GM19463 (cell line): ENCODE results near the gene CDKN2C.

ENCODE experiments used
- ATAC-seq: cut with Tn5 transposase; IDR thresholded peaks from one replicate; pipeline ENCODE4 v1.9.1; 2021; ENCODE audit warnings: mild to moderate bottlenecking, moderate library complexity; ENCODE audit not compliant: unreplicated experiment

Gene CDKN2C

DNA sequence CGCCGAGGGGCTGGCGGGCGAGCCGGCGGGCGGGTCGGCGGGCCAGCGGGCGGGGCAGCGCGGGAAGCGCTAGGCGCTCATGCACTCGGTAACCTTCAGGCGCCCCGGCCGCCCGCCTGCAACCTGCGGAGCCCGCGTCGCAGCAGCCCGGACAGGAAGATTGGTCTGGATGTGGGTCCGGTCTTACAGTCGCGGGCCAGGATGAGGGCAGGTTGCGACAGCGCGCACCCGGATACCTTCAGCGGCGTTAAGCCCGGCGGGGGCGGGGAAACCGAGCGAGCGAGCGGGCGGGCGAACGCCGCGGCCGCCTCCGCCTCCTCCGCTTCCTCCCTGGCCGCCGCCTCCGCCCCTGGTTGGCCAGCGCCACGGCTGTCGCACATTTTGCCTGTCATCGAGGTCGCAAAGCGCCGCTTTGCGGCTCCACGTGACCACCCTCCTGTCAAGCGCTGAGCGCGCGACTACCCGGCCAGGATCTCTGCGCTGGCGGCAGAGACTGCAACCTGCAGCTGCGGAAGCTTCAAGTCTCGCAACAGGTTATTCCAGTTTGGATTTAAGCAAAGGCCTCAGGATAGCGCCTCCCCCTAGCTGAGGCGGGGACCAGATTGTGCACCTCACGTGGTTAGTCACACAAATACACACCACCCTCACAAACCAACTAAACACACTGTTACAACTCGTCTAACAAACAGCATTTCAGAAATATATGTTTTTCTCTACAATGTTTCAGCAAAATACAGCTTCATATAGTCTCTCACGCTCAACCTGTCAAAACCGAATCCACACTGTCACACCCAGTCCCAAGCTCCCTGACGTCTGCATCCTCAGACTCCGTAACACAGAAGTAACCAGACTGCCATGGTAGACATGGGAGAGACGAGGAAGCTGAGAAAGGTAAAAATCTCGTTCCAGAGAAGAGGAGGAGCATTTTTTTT, 9.9 kb upstream of the CDKN2C start, which contains the start of gene FAF1:
FAF1 (minus strand) TSS at position 355 of the 932 bp plus-strand sequence. CDS start 456 bp downstream, outside the sequence.
- ATAC-seq: peak; percentile 80

DNA sequence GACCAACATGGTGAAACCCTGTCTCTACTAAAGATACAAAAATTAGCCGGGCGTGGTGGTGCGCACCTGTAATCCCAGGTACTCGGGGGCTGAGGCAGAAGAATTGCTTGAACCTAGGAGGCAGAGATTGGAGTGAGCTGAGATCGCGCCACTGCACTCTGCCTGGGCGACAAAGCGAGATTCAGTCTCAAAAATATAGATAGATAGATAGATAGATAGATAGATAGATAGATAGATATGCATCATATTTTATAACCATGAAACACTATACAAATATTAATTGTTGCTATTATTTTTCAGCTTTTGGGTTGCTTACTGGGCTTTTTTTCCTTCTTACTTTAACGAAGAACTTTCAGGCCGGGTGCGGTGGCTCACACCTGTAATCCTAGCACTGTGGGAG, 5.2 kb upstream of the CDKN2C start:
- no peak for ATAC-seq

GRCh38 chr1:50966991-50967390, 3.1 kb upstream of the CDKN2C start:
- no peak for ATAC-seq

DNA sequence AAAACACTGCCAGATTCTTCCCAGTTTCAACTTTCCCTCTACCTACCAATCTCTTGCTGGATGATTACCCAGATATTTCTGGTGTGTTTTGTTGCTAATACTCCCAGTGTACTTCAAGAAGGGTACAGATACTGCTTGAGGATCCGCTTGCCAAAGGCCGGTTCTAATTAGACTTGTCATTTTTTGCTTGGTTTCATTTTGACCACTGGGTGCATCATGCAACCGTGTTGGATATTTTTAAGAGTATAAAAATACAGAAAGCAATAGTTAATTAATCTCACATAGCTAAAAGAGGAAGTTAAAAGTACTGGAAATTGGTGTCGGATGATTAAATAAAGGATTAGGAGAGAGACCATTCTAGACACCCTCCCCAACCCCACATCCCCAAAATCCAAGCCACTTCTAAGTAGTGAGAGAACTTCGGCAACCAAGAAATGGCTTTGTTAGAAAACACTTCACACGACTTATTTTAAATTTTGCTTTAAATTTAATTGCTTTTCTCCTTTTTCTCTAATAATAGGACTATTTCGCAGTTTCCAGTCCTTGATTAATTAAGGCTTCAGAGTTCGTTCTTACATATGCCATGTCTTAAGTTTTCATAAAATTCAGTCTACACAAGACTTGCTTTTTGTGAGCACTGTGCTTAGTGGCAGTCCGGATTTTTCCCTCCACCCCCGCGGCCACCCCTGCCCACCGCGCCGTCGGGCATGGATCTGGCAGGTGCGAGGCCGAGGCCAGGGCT, 2.5 kb upstream of the CDKN2C start:
- no peak for ATAC-seq

DNA sequence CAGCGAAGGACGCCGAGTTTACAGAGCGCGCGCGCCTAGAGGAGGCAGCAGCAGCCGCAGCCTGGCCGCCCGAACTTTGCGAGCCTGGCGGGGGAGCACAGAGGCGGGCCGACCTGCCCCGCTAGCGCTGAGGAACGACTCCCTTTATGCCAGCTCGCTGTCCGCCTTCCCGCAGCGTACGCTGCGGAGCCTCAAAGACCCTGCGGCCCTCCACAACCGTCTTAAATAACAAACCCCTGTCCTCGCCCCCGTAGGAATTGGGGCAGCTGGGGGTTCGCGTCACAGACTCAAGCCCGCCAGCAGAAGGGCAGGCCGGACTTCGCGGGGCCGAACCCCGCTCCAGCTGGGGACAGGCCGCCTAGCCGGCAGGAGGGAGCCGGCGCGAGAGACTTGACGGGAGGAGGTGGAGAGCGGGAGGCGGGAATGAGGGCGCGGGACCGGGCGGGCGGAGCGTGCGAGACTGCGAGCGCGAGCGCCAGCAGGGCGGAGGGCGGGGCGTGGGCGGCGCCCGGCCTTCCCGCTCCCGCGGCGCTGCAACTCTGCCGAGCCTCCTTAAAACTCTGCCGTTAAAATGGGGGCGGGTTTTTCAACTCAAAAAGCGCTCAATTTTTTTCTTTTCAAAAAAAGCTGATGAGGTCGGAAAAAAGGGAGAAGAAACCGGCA, 1.8 kb upstream of the CDKN2C start:
- ATAC-seq: peak; percentile 57

DNA sequence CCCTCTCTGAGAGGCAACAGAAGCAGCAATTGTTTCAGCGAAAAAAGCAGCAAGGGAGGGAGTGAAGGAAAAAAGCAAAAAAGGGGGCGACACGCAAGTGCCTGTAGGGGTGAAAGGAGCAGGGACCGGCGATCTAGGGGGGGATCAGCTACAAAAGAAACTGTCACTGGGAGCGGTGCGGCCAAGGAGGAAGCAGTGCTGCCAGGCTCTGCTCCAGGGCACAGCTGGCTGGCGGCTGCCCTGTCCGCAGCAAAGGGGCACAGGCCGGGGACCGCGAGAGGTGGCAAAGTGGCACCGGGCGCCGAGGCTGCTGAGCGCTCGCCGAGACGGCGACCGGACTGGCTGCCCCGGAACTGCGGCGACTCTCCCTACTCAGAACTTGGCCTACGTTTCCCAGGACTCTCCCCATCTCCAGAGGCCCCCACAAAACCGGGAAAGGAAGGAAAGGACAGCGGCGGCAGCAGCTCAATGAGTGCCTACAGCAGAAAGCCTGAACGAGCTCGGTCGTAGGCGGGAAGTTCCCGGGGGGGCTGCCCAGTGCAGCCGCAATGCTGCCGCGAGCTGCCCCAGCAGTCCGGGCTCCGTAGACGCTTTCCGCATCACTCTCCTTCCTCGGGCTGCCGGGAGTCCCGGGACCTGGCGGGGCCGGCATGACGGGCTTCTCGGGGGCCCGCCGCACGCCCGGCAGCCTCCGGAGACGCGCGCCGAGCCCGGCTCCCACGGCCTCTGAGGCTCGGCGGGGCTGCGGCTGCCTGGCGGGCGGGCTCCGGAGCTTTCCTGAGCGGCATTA, 1.0 kb upstream of the CDKN2C start:
- peak; percentile 17 for ATAC-seq

DNA sequence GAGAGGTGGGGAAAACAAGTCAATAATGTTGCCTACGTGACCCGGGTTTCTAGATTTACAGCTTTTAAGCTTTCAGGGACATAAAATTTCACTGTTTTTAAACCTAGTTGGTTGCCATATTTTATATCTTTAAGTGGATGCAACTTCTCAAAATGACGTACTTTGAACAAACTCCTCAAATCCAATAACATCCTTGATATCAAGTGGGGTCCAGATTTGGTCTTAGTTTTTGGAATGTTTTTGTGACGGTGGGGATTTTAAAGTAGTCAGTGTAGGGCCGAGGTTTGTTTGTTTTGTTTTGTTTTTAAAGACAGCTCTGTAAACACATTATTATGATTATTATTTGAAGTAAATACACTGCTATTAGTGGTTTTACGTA, 453 bp downstream of the CDKN2C start:
- ATAC-seq: no peak

- ATAC-seq: no peak
These were observed 1.0 kb downstream of the CDKN2C start for GRCh38 chr1:50970931-50971582.

DNA sequence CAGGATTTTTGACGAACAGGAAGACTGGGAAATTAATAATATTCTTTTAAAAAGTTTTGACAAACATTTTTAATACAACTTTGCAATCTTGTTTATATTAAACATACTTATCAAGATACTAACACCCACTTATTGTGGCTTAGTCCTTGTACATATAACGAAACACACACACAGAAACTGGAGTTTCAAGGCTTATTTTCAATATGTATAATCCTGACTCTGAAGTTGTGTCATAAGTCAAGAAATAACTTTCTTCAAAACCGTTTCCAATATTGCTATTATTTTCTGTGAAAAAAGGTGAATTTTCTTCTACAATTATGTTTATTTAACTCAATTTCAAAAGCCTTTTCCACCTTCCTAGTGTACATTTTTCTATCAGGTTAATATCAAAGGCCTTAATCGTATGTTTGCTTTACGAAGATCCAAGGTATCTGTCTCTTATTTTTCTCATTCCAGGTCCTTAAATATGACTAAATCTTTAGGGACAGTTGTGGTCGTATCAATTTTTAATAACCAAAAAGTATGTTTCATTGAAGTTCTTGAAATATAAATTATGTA, 1.8 kb downstream of the CDKN2C start:
- no peak for ATAC-seq

DNA sequence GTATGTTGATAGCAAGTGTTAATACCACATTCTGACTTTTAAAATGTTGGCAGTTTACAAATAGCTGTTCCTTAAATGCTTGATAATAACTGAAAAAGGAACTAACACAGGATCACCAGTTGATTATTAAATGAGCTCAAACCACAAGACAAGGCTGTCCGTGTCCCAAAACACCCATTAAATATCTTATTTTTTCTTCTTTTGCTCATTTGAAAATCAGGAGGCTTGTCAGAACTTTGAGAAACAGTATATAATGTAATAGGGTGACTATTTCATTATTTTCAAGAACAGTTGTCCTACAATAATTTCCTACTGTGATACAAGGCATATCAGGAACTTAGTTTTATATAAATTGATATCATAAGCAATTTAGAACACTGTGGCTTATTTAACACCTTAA, 2.7 kb downstream of the CDKN2C start:
- no peak for ATAC-seq

DNA sequence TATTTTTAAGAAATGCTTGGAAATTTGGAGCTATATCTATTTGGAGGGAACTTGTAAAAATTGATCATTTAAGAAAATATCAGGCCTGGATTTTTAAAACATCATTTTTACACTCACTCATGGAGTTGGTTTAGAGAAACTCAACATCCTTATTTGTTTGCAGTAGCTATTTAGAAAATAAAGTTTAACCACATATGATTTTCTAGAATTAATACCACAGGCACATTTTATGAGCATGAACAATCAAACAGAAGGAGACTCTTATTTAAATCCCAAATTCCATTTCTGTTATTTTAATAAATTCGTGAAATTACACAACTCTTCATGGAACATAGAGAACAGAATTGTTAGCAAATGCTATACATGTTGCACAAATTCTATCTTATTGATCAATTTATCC, 3.2 kb downstream of the CDKN2C start:
- ATAC-seq: no peak

DNA sequence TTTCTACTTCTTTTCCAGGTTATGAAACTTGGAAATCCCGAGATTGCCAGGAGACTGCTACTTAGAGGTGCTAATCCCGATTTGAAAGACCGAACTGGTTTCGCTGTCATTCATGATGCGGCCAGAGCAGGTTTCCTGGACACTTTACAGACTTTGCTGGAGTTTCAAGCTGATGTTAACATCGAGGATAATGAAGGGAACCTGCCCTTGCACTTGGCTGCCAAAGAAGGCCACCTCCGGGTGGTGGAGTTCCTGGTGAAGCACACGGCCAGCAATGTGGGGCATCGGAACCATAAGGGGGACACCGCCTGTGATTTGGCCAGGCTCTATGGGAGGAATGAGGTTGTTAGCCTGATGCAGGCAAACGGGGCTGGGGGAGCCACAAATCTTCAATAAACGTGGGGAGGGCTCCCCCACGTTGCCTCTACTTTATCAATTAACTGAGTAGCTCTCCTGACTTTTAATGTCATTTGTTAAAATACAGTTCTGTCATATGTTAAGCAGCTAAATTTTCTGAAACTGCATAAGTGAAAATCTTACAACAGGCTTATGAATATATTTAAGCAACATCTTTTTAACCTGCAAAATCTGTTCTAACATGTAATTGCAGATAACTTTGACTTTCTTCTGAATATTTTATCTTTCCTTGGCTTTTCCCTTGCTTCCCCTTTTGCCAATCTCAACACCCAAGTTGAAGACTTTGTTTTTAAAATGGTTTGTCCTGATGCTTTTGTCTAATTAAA, 4.0 kb downstream of the CDKN2C start:
- ATAC-seq: no peak

- ATAC-seq: no peak
These were observed 4.5 kb downstream of the CDKN2C start for GRCh38 chr1:50974618-50974935.

- ATAC-seq: no peak
These were observed 5.4 kb downstream of the CDKN2C start for GRCh38 chr1:50975436-50975835.

- no peak for ATAC-seq
These were observed 6.3 kb downstream of the CDKN2C start for GRCh38 chr1:50976111-50976889.

DNA sequence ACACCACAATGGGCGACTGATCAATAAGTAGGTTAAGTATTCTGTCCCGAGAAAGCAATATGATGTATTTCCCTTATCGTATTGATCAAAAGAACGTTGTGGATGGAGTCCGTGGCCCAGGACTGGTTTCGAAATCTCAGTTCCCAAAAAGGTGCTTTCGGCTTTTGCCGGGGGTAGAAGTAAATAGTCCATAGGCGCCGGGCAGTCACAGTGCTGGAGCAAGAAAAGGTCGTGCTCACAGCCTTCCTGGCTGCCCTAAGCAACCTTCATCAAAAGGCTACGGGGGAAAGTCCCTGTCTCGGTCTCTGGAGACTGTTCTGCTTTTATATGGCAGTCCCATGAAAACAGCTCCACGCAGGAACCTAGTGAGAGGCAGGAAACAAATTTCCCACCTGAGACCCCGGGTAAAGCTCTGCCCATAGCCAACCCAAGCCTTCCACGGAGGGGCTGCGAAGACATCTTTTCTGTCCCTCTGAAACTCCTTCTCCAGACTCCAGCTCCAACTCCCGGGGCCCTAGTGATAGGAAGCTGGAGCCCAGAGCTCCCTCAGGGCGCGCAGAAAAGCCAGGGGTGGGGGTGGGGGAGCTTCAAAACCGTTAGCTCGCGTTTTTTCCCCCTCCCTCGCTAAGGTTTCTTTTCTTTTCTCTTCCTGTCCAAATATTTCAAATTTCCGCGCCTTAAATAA, 7.0 kb downstream of the CDKN2C start:
- peak; percentile 63 for ATAC-seq

DNA sequence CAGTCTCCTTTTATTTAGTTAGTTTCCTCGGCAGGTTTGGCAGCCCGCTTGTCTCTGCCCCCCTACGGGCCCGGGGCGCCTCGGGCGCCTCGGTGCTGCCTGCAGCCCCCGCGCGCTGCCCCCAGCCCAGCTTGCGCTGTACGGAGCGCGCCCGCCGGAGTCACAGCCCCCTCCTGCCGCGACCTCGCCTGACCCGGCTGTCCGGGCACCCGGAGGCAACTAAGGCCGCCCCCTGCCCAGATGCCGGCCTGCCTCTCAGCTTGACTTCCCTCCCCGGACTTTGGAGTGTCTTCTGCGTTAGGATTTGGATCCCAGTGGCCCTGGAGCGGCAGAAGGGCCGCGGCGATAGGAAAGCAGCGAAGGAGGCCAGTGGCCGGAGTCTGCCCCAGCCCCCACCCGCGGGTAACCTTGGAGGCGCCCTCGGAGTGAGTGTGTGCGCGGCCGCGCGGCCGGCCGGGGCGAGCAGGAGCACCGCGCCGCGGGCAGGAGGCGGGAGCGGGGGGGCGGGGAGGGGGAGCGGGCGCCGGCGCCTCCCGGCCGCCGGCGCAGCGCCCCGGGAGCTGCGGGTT, 7.6 kb downstream of the CDKN2C start:
- peak; percentile 48 for ATAC-seq
